K562 (cell line): Measurements from ENCODE around the gene OVCA2. TPM values are rescaled to one million over a fixed set of nuclear protein-coding genes. Genes with fewer than 3 reads are reported as not detected.
A peak's percentile ranks its signal among the peaks of the same experiment; 100 is the strongest.

Experiments used
- ARID2 ChIP-seq: fragments of 450-650 bp; IDR thresholded peaks from 2 replicates; pipeline ENCODE4 v1.6.1; 2017; ENCODE audit warnings: antibody characterized with exemption, mild to moderate bottlenecking
- ATF7 ChIP-seq: fragments of 450-650 bp; IDR thresholded peaks from 2 replicates; pipeline ENCODE4 v1.7.1; 2014; ENCODE audit warnings: mild to moderate bottlenecking, moderate library complexity
- BACH1 ChIP-seq: fragments of 200-800 bp; sonication (Bioruptor generic); IDR thresholded peaks from 2 replicates; pipeline ENCODE4 v1.6.1; 2016; ENCODE audit warnings: missing genetic modification characterization, missing compliant biosample characterization
- BHLHE40 ChIP-seq: IDR thresholded peaks from 2 replicates; pipeline ENCODE4 v1.6.1; 2011; ENCODE audit warnings: low read length, improper control_type of control experiment
- CHCHD3 ChIP-seq: fragments of 250-450 bp; sonication (Bioruptor Pico); IDR thresholded peaks from 2 replicates; pipeline ENCODE4 v2.1.2; 2022; ENCODE audit warnings: mild to moderate bottlenecking
- CHD4 ChIP-seq: fragments of 200-600 bp; sonication (generic); IDR thresholded peaks from 3 replicates; pipeline ENCODE4 v1.6.1; 2012; ENCODE audit warnings: low read depth, mild to moderate bottlenecking, mixed read lengths, low read length, inconsistent platforms; ENCODE audit not compliant: insufficient read depth, insufficient replicate concordance, poor library complexity, severe bottlenecking
- CSDE1 ChIP-seq, 2 experiments: fragments of 450-650 bp; IDR thresholded peaks; 2 replicates each; pipeline ENCODE4 v1.6.1; 2016; ENCODE audit warnings: mild to moderate bottlenecking in 1 of 2
- ETV6 ChIP-seq, 3 experiments: fragments of 150-350 bp in 1 of 3; sonication (generic) in 1 of 3; formaldehyde crosslinking in 1 of 3; IDR thresholded peaks; 2 replicates each; pipeline versions ENCODE4 v1.6.1 to v1.8.0; 2014 to 2022; ENCODE audit warnings: borderline replicate concordance in 2 of 3, low read depth in 2 of 3, antibody characterized with exemption in 1 of 3, low read length in 1 of 3, mild to moderate bottlenecking in 1 of 3, missing genetic modification reagents in 1 of 3
- FOXP1 ChIP-seq: sonication (generic); formaldehyde crosslinking; IDR thresholded peaks from 2 replicates; pipeline ENCODE4 v1.8.0; 2022; ENCODE audit warnings: mild to moderate bottlenecking, missing genetic modification reagents
- GABPB1 ChIP-seq: sonication (generic); formaldehyde crosslinking; IDR thresholded peaks from 2 replicates; pipeline ENCODE4 v1.8.0; 2022; ENCODE audit warnings: mild to moderate bottlenecking, missing genetic modification reagents
- HMGN3 ChIP-seq: IDR thresholded peaks from 2 replicates; pipeline ENCODE4 v1.6.1; 2011; ENCODE audit warnings: borderline replicate concordance, low read depth, mild to moderate bottlenecking, mixed read lengths, low read length; ENCODE audit not compliant: insufficient read length; ENCODE audit errors: extremely low read depth
- HNRNPK ChIP-seq: fragments of 200-400 bp; formaldehyde crosslinking; IDR thresholded peaks from one replicate; pipeline ENCODE4 v1.6.1; 2018; ENCODE audit warnings: mild to moderate bottlenecking, low read depth, low read length; ENCODE audit not compliant: poor library complexity, severe bottlenecking
- NFE2L1 ChIP-seq: fragments of 450-650 bp; IDR thresholded peaks from 2 replicates; pipeline ENCODE4 v1.6.1; 2016; ENCODE audit warnings: missing genetic modification characterization, low read depth, mild to moderate bottlenecking, missing compliant biosample characterization, moderate library complexity, borderline replicate concordance
- NR2C2 ChIP-seq, 2 experiments: fragments of 200-800 bp in 1 of 2; sonication (Bioruptor generic) in 1 of 2; sonication (generic) in 1 of 2; formaldehyde crosslinking in 1 of 2; IDR thresholded peaks; 2 replicates each; pipeline versions ENCODE4 v1.6.1 to v1.8.0; 2016 to 2022; ENCODE audit warnings: mild to moderate bottlenecking in 1 of 2, missing compliant biosample characterization in 1 of 2, missing genetic modification characterization in 1 of 2, missing genetic modification reagents in 1 of 2
- RAD51 ChIP-seq: fragments of 450-650 bp; IDR thresholded peaks from 2 replicates; pipeline ENCODE4 v1.7.1; 2016; ENCODE audit warnings: low read depth, mild to moderate bottlenecking, borderline replicate concordance
- RUNX1 ChIP-seq: sonication (generic); IDR thresholded peaks from 2 replicates; pipeline ENCODE4 v1.6.1; 2016; ENCODE audit warnings: antibody characterized with exemption, low read depth
- SREBF2 ChIP-seq: sonication (generic); formaldehyde crosslinking; IDR thresholded peaks from 2 replicates; pipeline ENCODE4 v1.4.0; 2020; ENCODE audit warnings: mild to moderate bottlenecking, missing genetic modification reagents
- TAF1 ChIP-seq: IDR thresholded peaks from 2 replicates; pipeline ENCODE4 v1.6.1; 2011; ENCODE audit warnings: mild to moderate bottlenecking, low read length, moderate library complexity; ENCODE audit not compliant: insufficient read depth, control insufficient read depth, severe bottlenecking; ENCODE audit errors: extremely low read depth
- ZNF436 ChIP-seq: fragments of 250-450, 450-650 bp; sonication (Bioruptor Pico); formaldehyde crosslinking; IDR thresholded peaks from 2 replicates; pipeline ENCODE4 v1.7.0; 2020; ENCODE audit warnings: mild to moderate bottlenecking
- ZNF717 ChIP-seq: fragments of 250-450 bp; sonication (Bioruptor Pico); IDR thresholded peaks from 2 replicates; pipeline ENCODE4 v1.5.0; 2021
- ZNF766 ChIP-seq: fragments of 200-800 bp; sonication (Bioruptor generic); conservative IDR thresholded peaks from 2 replicates; pipeline ENCODE4 v1.6.1; 2016; ENCODE audit warnings: missing genetic modification characterization, missing compliant biosample characterization
- polyA plus RNA-seq, 8 experiments: library from polyadenylated mRNA; depleted of rRNA in 4 of 8; stranded (reverse) in 5 of 8; unstranded in 3 of 8; fragments of >200 nt; fragmentation: Nextera tagmentation in 2 of 8; fragmentation: Illumina TruSeq in 1 of 8; extraction: Ambion mirVana in 2 of 8; extraction: Trizol in 1 of 8; gene quantifications; 2 replicates each; pipeline versions ENCODE4 v1.2.1 to v1.2.3, GENCODE V29; 2011 to 2014; ENCODE audit warnings: inconsistent platforms in 1 of 8, missing spikeins in 1 of 8
- total RNA-seq, 7 experiments: library from RNA; depleted of rRNA in 6 of 7; stranded (reverse); fragments of >200 nt in 6 of 7; fragmentation: Illumina TruSeq in 2 of 7; extraction: Trizol in 2 of 7; gene quantifications; 2 replicates each; pipeline versions ENCODE4 v1.2.1 to v1.2.3, GENCODE V29; 2011 to 2021; ENCODE audit warnings: low replicate concordance in 1 of 7
- TF ChIP-seq, protein P1 (sequence below): sonication (generic); formaldehyde crosslinking; IDR thresholded peaks from 2 replicates; pipeline ENCODE4 v1.9.0; 2022; ENCODE audit warnings: mild to moderate bottlenecking, missing genetic modification reagents
- TF ChIP-seq, protein P2 (sequence below): fragments of 200-800 bp; sonication (Bioruptor generic); IDR thresholded peaks from 2 replicates; pipeline ENCODE4 v1.6.1; 2017; ENCODE audit warnings: missing genetic modification characterization, missing compliant biosample characterization
- TF ChIP-seq, protein P3 (sequence below): sonication (generic); formaldehyde crosslinking; IDR thresholded peaks from 2 replicates; pipeline ENCODE4 v1.8.1; 2023; ENCODE audit warnings: mild to moderate bottlenecking, missing genetic modification reagents

The OVCA2 gene
- total and polyA plus RNA-seq, 9 of the 15 experiments (the other 6 are each of a cell fraction or from before 2014, with no cell fraction given) = 3.0 to 23.7 (median 14.1) TPM

DNA sequence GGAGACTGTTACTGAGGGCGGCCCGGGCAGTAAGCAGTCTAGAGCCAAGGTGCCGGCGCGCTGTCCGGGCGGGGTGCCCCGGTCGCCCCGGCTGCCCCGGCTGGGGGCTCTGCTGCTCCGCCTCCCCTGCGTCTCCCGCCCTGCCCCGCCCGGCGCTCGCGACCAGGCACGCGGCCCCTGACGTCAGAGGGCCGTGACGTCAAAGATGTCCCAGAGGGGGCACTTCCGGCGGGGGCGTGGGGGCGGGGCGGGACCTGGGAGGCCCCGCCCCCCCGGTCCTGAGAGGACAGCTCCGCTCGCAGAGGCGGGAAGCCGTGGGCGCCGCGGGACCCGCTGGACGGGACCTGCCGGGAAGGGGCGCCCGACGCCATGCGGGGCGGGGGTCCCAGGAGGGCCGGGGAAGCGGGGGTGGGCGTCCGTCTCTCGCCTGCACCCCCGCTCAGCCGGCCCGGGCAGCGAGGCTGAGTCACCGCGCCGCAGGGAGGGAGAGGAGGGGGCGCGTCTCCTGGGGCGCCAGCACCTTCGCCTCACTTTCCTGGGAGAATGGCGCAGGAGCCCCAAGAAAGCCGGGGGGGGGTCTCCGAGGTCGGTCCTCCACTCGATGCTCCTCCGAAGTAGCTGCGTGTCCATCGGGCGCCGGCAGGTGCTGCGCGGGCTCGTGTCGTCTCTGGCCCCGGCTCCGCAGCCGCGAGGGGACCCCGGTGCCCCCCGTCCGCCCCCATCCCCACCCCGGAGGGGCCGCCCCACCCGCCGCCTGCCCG is 8.7 kb downstream of the OVCA2 start (continued):
- TF ChIP-seq, protein P1, sequence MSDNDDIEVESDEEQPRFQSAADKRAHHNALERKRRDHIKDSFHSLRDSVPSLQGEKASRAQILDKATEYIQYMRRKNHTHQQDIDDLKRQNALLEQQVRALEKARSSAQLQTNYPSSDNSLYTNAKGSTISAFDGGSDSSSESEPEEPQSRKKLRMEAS (CRISPR knock-in tag) = peak; percentile 74
- no peak for TF ChIP-seq HNRNPK
- no peak for TF ChIP-seq SREBF2
- peak; percentile 26; the same call in 1 of the 2 replicates for TF ChIP-seq BHLHE40
- no peak for TF ChIP-seq ARID2
- TF ChIP-seq ATF7 = peak; percentile 17; the same call in 1 of the 2 replicates
- TF ChIP-seq CHCHD3 (CRISPR knock-in tag) = no peak
- no peak for TF ChIP-seq ZNF717 (CRISPR knock-in tag)
- no peak for TF ChIP-seq RUNX1
- TF ChIP-seq NFE2L1 (tag) = no peak
- no peak for TF ChIP-seq BACH1 (tag)
- TF ChIP-seq ZNF766 (CRISPR knock-in tag) = 0 out of 2 replicates have a peak, but pooled peaks have one; percentile 39
- TF ChIP-seq GABPB1 (CRISPR knock-in tag) = peak; percentile 91
- TF ChIP-seq, protein P2, sequence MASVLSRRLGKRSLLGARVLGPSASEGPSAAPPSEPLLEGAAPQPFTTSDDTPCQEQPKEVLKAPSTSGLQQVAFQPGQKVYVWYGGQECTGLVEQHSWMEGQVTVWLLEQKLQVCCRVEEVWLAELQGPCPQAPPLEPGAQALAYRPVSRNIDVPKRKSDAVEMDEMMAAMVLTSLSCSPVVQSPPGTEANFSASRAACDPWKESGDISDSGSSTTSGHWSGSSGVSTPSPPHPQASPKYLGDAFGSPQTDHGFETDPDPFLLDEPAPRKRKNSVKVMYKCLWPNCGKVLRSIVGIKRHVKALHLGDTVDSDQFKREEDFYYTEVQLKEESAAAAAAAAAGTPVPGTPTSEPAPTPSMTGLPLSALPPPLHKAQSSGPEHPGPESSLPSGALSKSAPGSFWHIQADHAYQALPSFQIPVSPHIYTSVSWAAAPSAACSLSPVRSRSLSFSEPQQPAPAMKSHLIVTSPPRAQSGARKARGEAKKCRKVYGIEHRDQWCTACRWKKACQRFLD (CRISPR knock-in tag) = peak; percentile 48; the same call in 1 of the 2 replicates
- no peak for TF ChIP-seq CSDE1 (IDR thresholded peaks at IDR 0.05)
- no peak for TF ChIP-seq ETV6 (IDR thresholded peaks at IDR 0.05; ENCODE audit: borderline replicate concordance in 1 of 2, low read depth in 2 of 2, low read length in 1 of 2)
- no peak for TF ChIP-seq ETV6 (CRISPR knock-in tag; IDR thresholded peaks at IDR 0.05; ENCODE audit: borderline replicate concordance)
- TF ChIP-seq FOXP1 (CRISPR knock-in tag) = no peak; the same call in 1 of the 2 replicates
- TF ChIP-seq RAD51 = no peak
- no peak for TF ChIP-seq NR2C2 (CRISPR knock-in tag; IDR thresholded peaks at IDR 0.05)
- no peak; the same call in 1 of the 2 replicates for TF ChIP-seq NR2C2 (tag; IDR thresholded peaks at IDR 0.05)
- TF ChIP-seq HMGN3 = no peak
- TF ChIP-seq, protein P3, sequence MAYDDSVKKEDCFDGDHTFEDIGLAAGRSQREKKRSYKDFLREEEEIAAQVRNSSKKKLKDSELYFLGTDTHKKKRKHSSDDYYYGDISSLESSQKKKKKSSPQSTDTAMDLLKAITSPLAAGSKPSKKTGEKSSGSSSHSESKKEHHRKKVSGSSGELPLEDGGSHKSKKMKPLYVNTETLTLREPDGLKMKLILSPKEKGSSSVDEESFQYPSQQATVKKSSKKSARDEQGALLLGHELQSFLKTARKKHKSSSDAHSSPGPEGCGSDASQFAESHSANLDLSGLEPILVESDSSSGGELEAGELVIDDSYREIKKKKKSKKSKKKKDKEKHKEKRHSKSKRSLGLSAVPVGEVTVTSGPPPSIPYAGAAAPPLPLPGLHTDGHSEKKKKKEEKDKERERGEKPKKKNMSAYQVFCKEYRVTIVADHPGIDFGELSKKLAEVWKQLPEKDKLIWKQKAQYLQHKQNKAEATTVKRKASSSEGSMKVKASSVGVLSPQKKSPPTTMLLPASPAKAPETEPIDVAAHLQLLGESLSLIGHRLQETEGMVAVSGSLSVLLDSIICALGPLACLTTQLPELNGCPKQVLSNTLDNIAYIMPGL (CRISPR knock-in tag) = no peak
- TF ChIP-seq CHD4 = no peak
- TF ChIP-seq ZNF436 (CRISPR knock-in tag) = no peak
- TF ChIP-seq TAF1 = no peak
